Head of caudate nucleus (tissue), 42 donors: ENCODE results near the gene HIVEP2.
"Not testable (repeated sequence)": the region's sequence is repeated elsewhere in the genome, so short reads cannot be mapped to it uniquely, and the experiment has no call there.

Source experiments
- DNase-seq, 42 donors: peaks; one replicate each; pipeline versions ENCODE4 v3.0.0 to v3.0.0-alpha.2; 2020 to 2021; ENCODE audit warnings: mixed read lengths in 7 of 42
- intact Hi-C: fragments of 100-400 bp; cut with DNase I; formaldehyde crosslinking; loops from one replicate; pipeline ENCODE4 v1.15.0; 2022

Gene HIVEP2, protein sequence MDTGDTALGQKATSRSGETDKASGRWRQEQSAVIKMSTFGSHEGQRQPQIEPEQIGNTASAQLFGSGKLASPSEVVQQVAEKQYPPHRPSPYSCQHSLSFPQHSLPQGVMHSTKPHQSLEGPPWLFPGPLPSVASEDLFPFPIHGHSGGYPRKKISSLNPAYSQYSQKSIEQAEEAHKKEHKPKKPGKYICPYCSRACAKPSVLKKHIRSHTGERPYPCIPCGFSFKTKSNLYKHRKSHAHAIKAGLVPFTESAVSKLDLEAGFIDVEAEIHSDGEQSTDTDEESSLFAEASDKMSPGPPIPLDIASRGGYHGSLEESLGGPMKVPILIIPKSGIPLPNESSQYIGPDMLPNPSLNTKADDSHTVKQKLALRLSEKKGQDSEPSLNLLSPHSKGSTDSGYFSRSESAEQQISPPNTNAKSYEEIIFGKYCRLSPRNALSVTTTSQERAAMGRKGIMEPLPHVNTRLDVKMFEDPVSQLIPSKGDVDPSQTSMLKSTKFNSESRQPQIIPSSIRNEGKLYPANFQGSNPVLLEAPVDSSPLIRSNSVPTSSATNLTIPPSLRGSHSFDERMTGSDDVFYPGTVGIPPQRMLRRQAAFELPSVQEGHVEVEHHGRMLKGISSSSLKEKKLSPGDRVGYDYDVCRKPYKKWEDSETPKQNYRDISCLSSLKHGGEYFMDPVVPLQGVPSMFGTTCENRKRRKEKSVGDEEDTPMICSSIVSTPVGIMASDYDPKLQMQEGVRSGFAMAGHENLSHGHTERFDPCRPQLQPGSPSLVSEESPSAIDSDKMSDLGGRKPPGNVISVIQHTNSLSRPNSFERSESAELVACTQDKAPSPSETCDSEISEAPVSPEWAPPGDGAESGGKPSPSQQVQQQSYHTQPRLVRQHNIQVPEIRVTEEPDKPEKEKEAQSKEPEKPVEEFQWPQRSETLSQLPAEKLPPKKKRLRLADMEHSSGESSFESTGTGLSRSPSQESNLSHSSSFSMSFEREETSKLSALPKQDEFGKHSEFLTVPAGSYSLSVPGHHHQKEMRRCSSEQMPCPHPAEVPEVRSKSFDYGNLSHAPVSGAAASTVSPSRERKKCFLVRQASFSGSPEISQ (N-terminal part only)

DNA sequence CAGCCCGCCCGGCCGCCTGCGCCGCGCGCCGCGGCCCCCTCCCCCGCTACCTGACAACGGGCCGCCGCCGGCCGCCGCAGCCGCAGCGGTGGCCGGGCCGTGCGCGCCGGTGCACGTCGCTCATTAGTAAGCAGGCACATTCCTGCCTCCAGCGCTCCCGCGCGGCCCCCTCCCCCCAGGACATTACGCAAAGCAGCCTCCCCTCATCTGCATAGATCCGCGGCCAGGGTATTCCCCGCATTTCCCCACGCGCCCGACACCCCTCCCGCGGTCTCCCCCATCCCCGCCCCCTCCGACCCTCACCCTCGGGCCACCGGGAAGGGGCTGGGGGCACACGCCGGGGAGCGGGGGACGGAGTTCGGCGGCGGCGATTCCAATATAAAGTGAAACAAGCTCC is at the start of gene HIVEP2:
TSS of gene HIVEP2 (minus strand) at position 128 of the 397 bp plus-strand sequence. CDS start 170,438 bp downstream, outside the sequence.
- peak; percentile 69 to 92 (median 81) for DNase-seq
- intact Hi-C loops, result loop anchor here (5.0 to 10.0 kb wide), 3 partner anchors 60 to 253 kb away; no protein-coding TSS in a partner anchor

DNA sequence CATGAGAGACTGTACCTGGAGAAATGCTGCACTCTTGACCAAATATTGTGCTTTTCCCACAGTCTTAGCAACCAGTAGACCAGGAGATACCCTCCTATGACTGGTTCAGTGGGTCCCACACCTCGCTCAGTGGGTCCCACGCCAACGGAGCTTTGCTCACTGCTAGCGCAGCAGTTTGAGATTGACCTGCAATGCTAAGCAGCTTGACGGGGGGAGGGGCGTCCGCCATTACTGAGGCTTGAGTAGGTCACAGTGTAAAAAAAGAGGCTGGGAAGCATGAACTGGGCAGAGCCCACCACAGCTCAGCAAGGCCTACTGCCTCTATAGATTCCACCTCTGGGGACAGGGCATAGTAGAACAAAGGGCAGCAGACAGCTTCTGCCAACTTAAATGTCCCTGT is 49.0 kb upstream of the HIVEP2 start:
- DNase-seq, result no peak
- intact Hi-C loops, result no loop called here

DNA sequence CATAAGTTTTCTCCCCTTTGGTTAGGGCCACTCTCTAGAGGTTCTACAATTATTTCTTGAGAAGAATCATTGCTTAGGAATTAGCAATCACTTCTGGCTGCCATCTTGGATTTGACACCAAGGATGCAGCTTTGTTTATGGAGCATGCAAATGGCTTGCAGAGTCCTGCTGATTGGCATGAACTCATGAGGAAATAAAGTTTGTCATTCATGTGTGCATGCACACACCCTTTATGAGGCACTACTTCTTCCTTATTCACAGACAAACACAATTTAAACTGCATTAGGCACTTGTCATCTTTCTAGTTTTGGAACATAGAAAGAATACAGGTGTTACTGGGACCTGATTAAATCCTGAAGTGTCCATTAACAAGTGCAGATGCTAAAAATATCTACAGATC is 42.5 kb upstream of the HIVEP2 start:
- DNase-seq, result no peak
- intact Hi-C loops, result no loop called here

DNA sequence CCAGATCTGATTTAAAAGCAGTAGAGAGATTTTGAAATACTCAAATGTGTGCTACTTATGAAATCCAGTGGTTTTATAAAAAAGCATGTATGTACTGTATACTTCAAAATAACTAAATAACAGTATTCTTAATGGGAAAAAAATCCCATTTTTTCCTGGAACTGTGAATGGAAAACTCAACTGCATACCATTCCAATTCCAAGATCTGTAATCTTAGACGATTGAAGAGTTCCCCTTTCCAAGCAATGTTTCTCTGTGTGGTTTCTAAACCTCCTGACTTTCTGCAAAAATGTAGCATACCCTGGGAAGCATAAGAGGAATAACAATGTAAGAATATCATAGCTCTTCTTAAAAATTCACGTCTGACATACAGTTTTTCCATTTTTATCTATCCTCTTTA is 40.3 kb upstream of the HIVEP2 start:
- no peak for DNase-seq
- intact Hi-C loops, result no loop called here

DNA sequence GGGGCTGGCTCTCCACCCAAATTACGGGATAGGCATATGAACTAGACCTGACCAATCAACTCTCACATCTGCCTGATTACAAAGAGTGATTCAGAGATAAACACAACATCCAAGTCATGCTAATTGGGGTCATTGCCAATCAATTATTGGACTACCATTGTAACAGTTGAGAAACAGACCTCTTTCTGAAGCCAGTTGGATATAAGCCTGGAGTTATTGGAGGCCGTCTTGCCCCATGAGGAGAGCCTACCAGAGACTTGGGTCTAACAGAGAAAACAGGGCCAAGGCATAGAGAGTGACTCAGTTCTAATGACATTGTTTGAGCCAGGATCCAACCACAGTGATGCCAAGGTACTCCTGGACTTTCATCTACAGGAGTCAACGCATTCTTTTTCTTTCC is 39.4 kb upstream of the HIVEP2 start:
- no peak for DNase-seq
- intact Hi-C loops, result no loop called here

DNA sequence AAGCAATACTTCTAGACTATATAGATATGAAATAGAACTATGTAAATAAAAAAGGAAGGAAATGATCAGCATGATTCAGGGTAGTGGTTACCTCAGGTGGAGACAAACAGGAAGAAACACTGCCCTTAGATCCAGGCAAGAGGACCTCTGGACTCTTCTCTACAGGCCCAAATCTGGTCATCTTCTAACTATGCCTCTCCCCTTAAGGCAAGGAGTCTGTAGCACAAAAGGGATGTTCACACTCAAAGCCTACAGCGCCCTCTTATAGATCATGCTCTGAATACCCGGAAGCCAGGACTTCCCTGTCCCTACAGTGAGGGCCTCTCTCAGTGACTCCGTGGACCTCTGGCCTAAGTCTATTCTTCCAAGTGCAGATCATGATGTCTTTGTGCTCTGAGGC is 30.4 kb upstream of the HIVEP2 start:
- intact Hi-C loops, result no loop called here
- no peak for DNase-seq

DNA sequence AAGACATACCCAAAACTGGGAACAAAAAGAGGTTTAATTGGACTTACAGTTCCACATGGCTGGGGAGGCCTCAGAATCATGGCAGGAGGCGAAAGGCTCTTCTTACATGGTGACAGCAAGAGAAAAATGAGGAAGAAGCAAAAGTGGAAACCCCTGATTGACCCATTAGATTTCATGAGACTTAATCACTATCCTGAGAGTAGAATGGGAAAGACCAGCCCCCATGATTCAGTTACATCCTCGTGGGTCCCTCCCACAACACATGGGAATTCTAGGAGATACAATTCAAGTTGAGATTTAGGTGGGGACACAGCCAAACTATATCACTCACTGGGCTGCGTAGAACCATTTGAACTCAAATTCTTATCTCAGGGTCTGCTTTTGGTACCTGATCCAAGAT is 26.0 kb upstream of the HIVEP2 start:
- intact Hi-C loops, DNase-seq: not testable (repeated sequence)

DNA sequence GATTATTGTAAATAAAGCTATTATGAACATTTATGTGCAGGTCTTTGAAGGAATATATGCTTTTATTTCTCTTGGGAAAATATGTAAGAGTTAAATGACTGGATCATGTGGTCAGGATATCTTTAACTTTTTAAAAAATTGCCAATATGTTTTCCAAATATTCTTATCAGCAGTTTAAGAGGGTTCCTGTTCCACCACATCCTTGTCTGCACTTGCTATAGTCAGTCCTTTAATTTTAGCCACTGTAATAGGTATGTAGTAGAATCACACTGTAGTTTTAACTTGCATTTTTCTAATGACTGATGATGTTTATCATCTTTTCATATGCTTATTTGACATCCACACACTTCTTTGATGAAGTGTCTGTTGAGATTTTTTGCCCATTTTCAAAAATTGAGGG is 23.6 kb upstream of the HIVEP2 start:
- DNase-seq, result no peak
- intact Hi-C loops, result no loop called here

DNA sequence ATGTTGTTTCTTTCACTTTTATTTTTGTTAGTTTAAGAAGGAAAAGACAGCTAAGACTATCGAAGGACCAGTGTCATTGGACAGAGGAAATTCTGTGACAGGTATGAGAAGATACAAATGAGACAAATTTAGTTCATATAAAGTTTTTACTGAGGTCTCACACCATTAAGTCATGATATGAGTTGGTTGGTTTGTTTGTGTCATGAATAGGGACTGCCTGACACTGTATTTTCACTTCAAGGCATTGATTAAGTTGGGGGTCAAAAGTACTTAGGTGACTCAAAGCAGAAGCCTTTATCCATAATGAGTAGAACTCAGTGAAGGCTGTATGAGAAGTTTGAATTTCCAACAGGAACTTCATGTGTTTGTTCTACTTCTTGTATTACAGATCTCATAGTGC is 21.3 kb upstream of the HIVEP2 start:
- intact Hi-C loops, result no loop called here
- DNase-seq, result no peak

DNA sequence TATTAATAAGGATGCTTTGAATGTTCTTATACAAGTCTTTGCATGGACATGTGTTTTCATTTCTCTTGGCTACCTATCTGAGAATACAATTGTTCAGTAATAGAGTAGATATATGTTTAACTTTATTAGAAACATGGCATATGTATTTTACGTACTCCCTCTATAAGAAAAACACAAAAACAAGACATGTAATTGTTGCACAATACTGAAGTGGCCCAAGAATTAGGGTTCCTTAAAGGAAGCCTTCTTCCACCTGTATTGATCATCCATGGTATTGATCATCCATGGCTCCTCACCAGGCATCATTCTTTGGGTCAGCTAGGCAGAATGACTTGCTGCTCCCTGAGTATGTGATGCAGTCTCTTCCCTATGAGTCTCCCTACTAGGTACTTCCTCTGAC is 20.2 kb upstream of the HIVEP2 start:
- intact Hi-C loops, result no loop called here
- no peak for DNase-seq

DNA sequence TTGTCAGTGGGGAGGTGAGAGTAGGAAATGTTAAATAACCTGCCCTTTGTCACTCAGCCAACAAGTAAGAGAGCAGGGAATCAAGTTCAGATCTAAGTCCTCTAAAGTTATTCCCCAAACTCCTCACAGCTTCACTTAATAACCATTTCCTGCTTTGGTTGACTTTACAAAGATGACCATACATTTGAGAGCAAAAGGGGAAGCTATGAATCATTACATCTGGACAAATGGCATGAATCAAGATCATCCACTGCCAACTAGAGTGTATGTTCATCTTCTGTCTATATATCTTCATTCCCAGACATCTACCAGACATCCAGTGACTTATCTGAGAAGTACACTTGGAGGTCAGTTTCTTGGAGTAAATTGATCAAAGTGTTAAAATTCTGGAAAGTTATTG is 15.1 kb upstream of the HIVEP2 start:
- intact Hi-C loops, result no loop called here
- no peak for DNase-seq

DNA sequence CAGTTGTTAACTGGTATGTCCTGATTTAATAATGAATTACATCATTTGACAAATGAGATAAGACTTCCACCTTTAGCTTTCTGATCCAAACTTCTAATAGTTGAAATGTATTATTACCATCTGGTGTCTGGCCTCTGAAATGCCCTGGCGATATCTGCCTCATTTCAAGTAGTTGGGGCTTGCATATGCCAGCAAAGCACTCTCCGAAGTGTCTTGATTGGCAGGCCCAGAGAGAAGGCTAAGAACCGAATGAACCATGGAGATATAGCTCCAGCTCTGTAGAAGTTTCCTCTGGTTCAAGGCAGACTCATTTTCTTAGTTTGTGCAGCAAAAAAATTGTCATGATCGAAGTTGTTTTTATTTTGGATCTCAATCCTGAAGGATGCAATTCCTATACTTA is 13.4 kb upstream of the HIVEP2 start:
- no peak for DNase-seq
- intact Hi-C loops, result loop anchor here (10.0 kb wide), 1 partner anchor 46 kb away; no protein-coding TSS in a partner anchor

DNA sequence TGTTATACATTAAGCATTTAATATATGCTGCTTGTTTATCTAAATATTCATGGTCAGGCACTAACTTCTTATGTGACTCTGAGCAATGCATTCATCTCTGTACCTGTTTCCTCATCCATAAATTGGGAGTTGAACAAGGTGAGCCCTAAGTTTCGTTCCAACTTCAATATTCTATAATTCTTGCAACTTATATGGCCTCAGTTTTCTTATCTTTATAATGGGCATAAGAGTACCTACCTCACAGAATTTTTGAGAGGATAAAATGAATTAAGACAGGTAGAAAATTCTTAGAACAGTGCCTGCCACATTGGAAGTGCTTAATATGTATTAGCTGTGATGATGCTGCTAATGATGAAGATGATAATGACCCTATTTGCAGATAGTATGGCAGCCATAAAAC is 11.8 kb upstream of the HIVEP2 start:
- DNase-seq, result no peak
- intact Hi-C loops, result loop anchor here (10.0 kb wide), 1 partner anchor 48 kb away; no protein-coding TSS in a partner anchor

DNA sequence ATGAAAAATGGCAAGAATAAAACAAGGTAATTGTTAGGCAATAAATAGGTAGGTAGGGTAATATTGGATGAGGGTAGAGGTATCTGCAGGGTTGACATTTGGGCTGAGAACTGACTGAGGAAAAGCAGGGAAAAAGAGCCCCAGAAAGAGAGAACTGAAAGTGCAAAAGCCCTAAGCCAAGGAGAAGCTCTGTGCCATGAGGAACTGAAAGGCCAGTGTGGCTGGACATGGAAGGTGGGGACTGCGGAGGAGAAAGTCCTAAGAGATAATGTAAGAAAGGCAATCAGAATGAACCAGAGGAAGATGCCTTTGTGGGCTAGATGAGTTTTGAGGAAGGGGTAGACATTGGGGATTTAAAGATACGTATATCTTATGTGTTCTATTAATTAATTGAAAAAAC is 9.9 kb upstream of the HIVEP2 start:
- intact Hi-C loops, result loop anchor here (10.0 kb wide), 1 partner anchor 50 kb away; no protein-coding TSS in a partner anchor
- DNase-seq, result peak in 5 of 42 donors; percentile 16 to 26 (median 22)

DNA sequence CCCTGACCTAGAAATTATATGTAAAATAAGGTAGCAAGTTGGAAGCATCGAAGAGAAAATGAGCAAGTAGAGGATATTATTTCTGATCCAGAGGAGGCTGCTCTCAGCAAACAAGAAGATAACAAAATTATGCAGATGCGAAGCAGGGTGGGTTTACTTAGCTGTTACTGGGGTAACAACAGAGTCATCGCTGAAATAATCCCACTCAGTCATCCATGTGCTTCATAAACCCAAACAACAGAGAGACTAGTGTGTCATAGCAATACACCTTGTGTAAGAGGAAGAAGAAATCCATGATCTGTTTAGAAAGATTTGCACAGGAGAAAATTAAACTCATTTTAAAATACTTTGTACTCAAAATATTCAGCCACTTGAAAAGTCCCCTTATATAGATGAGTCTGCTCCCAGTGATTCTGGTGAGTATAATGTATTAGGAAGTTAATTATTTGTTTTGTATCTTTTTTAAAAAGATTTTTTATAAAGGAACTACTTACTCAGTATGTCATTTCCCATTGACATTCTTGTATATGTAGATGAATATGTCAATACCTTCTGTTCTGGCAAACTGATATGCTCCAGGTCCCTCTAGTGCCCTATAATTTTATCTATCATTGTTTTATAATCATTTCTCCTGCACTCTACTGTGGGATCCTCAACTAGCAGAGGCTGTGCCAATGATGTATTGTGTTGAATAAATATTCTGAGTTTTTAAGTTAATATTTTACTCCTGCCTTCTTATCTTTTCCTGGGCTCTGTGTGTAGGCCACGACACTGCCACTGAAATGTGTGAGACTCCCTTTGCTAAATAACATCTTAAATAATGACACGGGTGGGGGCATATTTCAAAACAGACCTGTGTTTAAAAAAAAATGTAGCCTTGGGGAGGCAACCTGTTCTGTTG is 8.6 kb upstream of the HIVEP2 start:
- intact Hi-C loops, result loop anchor here (10.0 kb wide), 1 partner anchor 51 kb away; no protein-coding TSS in a partner anchor
- no peak for DNase-seq

DNA sequence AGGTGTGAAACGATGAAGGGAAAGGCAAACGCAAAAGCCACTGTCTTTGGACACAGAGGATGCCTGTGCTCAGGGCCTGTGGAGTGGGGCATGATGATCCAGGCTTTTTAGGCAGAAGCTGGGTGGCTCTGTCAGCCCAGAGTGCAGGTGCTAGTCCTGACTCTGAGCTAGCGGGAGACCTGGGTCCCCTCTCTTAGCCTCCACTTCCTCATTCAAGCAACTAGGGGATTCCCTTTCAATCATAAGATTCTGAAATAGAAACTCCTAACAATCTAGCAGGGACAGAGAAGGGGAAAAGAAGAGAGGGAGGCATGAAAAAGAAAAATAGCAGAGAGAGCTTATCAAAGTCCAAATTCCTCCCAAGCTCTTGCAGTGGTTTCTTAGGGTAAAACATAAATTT is 7.6 kb upstream of the HIVEP2 start:
- no peak for DNase-seq
- intact Hi-C loops, result loop anchor here (10.0 kb wide), 1 partner anchor 52 kb away; no protein-coding TSS in a partner anchor

DNA sequence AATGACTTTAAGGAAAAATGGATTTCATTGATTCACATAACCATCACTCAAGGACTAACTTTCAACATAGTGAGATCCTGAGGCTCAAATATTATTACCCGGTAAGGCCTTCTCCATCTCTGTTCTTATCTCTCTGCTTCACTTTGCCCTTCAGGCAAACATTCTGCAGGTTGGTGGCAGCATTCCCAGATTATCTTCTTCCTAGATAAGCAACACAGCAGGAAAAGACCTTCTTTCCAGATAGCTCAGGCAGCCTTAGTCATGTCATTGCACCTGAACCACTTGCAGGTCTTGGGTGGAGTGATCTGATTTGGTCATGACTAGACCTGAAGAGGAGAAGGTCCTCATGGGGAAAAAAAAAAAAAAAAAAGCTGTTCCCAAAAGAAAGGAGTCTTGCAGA is 5.3 kb upstream of the HIVEP2 start:
- intact Hi-C loops, result loop anchor here (10.0 kb wide), 1 partner anchor 55 kb away; no protein-coding TSS in a partner anchor
- DNase-seq, result no peak
